ENCODE data around the gene RTCB.

The RTCB gene

DNA sequence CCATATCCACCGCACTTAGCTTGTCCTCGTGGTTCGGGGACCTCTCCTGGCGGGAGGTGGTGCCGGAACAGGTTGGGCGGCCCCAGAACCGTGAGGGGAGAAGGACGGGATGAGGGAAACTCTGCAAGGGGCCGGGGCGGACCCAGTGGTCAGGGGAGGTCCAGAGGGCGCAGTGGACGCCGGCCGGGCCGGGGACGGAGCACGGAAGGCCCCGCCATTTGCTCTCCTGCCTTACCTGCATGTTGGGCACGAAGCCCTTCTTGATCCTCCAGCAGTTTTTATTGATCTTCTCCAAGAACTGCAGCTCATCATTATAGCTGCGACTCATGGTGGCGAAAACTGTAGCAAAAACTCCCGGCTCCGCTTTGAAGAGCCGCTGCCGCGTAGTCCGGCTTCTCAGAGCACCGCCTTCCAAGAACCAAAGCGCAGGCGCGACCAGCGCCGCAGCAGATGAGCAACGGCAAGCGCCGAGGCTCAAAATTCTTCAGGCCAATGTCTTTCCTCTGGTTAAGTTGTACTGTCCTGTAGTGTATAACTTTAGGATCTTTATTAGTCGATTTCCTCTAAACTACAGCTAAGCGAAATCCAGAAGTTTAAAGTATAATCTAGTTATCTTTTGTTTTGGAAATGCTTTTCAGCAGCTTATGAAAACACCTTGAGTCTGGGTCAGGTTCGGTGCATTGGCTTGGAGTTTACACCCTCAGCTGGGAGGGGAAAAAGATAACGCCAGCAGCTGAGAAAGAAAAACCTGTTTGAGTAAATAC lies at the start of gene RTCB:
RTCB (minus strand) TSS at position 419 of the 764 bp plus-strand sequence; CDS start at position 328, 91 bp downstream.
- DNase-seq, result peak; percentile 60

DNA sequence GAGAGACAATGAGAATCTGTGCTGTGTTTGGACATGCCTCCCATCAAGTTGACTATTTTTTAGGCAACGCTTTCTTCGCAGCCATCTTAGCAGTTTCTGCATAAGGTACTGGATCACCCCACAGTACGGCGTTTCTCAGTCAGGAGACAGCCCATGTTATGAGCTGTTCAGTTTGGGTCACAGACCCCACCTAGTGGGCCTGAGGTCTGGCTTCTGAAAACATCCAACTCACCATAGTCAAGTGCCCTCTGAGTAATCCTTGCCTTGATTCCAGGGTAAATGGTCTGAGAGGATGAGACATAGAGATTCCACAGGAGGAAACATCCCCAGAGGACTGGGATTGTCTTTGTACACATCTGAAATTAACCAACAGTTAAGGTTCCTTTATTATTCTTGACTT lies 45.0 kb upstream of the RTCB start:
- DNase-seq, result no peak

DNA sequence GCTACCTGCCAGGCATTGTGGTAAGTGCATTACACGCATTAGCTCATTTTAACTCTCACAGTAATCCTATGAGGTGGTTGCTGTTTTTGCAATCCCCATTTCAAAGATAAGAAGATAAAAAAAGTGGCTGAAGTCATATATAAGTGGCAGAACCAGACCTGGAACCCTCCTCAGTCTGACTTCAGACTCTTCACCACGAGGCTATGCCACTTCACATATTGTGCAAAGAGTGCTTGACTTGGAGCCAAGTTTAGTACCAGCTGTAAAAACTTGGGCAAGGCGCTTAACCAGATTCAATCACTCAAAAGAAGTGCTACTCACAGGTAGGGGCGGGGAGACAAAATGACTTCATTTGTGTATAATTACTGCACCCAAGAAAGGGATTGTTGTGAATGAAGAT lies 36.9 kb upstream of the RTCB start:
- no peak for DNase-seq

DNA sequence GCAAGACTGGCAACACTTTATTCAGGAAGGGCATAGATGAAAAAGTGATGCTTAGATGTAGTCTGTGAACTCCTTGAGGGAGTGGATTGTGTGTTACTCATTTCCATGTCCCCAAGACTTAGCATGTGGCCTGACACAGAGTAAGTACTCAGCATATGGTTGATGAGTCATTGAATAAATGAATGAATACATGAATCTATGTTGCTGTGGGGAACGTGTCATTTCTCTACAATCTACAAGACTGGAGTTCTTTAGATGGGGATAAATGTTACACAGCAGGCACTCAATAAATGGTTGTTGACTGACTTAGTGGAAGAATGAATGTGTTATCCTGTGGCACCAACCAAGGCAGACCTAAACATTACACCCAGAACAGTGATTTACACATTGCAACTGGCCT lies 34.3 kb upstream of the RTCB start:
- DNase-seq, result no peak

DNA sequence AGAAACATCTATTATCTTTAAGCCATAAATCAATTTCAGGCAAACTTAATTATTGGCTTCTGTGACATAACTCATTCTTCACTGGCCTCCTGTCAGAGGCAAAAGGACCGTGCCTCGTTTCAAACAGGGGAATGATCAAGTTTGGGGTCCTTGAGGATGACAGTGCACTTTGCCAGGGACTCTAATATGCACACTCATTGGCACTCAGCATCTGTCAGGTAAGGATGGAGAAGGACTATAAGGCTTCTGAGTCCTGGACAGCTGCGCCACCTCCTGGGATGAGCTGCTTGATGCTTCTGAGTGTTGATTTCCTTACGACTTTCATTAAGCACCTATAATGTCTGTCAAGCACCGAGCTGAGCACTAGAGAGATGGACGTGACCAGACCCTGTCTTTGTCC lies 32.0 kb upstream of the RTCB start:
- no peak for DNase-seq

DNA sequence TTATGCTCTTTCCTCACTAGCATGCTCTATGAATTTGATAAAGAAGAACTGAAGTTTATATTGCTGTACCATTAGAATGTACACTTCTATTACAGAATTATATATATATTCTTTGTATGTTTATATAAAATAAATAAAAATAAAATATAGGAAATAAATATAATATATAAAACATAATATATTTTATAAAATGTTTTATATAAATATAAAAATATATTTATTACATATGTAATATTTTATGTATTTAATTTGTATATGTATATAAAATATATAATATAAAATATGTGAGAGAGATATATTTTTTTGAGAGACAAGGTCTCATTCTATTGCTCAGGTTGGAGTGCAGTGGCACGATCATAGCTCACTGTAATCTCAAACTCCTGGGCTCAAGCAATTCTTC lies 18.3 kb upstream of the RTCB start:
- DNase-seq, result no peak

DNA sequence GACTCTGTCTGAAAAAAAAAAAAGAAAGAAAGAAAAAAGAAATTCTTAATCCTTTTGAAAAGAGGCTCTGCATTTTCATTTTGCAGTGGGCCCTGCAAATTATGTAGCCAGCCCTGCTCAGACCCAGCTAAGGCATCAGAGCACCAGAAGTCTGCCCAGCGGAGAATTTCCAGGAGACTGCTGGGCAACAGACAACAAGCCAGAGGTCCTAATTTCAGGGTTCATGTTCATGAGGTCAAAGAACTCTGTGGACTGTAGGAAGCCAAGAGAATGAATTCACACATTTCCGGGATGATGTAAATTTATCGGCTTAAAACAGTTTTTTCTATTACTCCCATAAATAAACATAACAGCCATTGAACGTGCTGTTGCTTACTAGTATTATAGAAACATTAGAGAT lies 14.8 kb upstream of the RTCB start:
- DNase-seq, result no peak

DNA sequence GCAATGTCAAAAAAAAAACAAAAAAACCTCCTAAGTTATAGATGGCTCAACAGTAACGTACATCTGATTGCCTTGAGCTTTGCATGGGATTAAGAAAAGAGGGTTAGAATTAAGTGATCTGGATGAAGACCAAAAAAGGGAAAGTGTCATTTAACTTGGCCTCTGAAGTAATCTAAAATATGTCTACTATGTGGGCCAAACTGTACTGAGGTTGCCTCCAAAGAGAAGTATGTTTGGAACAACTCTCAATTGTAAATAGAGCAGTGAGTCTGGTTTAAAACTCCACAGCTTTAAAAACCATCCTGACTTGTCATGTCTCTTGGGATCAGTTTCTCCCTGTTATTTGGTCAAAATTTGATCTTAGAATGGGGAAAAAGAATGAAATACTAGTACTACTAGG lies 11.6 kb upstream of the RTCB start:
- DNase-seq, result no peak

DNA sequence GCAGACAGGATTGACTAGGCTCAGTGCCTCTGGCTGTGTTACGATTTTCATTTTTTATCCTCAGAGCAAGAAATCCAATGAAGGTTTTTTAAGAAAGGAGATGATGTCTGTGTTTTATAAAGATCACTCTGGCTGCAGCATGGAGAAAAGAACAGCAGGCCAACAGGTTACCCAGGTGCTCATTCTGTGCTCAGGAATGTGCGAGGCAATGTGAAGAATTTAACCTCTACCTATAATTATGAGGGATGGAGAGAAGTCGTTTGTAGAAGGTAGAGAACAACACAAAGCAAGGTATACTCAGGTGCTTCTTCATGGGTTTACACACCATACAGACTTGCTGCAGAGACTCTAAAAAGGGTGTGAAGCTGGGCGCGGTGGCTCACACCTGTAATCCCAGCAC lies 10.0 kb upstream of the RTCB start:
- no peak for DNase-seq

DNA sequence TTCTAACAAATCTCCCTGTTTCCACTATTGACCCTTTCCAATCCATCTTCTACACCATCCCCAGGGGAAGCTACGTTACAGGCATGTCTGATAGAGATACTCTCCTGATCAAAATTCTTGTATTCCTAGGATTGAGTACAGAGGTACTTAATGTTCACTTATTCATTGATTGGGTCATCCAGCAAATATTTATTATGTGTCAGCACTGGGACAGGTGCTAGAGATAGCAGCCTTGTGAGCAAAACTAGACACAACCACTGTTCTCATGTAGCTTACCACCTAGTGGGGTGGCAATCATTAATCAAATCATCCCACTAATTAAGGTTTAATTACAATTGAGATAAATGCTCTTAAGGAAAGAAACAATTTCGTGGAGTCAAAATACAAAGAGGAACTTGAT lies 9.4 kb upstream of the RTCB start:
- DNase-seq, result no peak

DNA sequence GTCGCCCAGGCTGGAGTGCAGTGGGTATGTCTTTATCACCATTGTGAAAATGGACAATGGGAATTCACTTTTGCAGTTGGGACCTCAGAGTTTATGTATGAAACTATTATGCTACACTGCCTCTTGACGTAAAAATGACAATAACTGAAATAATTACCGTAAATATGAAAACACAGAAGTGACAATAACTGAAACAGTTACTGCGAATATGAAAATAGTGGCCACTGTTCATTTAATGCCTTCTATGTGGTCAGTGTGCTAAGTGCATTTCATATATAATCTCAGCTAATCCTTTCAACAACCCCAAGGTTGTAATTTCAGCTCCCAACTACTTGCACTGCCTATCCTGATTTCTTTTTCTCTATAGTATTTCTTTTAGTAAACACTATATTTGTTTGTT lies 5.9 kb upstream of the RTCB start:
- DNase-seq, result no peak

DNA sequence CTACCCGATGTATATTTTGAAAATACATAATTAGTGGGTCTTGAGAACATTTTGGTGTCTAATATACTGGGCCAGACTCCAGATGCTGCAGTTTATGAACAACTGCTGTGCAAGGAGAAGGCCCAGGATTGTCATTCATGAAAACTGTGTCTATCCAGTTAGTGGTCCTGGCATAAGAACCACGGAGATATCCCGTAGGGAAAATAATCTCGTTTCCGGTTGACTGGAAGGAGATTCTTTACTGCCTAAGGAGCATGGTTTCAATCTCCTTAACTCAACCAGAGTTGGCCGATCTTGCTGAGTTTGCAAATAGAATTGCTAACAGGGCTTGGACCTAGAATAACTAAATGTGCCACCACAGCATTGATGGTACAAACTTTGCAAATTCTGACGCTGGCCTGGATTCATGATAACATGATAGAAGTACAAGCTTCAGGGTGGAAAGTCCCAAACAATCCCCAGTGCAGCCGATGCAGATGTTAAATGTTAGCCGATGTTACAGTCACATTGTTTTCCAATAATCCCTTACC lies 4.6 kb upstream of the RTCB start:
- DNase-seq, result no peak

DNA sequence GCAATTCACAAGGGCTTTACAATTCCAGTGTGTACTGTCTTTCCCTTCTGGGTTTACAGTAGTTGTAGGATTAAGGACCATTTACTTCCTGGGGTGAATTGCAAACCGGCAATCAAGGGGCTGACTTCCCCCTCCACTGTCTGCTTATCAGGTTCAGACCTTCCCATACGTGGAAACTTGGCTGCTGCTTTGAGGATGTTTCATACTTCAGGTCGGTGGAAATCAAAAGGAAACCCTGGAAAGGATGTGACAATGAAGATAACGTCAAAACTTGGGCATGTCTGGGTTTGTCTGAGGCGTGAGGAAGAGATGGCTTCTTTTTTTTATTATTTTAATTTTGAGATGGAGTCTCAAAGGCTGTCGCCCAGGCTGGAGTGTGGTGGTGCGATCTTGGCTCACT lies 2.1 kb upstream of the RTCB start:
- DNase-seq, result no peak

DNA sequence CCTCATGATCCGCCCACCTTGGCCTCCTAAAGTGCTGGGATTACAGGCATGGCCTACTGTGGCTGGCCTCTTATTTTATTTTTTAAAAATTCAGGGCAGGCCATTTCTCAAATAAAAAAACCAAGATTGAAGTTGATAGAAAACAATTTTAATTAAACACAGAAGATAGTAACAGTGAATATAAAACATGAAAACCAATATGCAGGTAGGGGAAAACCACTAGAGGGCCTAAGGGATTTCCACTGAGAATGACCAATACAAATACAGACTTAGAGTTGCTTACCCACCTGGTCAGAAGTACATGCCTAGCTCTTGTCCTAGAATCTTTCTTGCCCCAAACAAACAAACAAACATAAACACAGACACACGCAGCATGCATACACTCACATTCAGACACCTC lies 1.7 kb upstream of the RTCB start:
- no peak for DNase-seq

DNA sequence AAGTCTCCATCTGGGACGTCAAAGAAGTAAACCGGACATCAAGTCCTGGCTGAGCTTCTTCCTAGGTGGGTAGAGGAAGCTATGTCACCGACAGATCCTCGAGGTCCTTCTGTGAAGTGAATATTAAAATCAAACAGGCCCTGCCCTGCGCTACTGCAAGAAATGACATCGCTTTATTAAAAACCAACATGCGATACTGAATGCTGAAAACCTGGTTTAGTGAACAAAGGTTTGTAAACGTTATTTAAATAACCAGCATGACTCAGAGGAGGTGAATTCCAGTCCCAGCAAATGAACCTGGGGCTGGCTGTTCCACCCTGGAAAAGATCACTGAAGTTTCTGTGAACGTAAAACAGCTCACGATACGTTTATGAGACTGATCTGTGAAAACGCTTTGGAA lies 645 bp downstream of the RTCB start:
- no peak for DNase-seq

DNA sequence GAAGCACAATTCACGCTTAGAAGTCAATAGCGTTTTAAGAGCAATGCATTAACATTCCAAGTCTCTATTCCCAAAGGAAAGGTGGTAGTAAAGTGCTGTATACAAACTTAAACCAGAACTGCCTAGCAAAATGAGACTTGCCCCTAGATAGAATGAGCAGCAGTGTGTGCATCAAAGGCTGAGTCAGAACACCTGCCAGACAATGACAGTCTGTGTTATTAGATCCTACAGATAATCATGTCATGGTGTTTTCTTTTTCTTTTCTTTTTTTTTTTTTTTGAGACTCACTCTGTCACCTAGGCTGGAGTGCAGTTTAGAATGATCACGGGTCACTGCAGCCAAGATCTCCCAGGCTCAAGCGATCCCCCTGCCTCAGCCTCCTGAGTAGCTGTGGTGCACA lies 1.6 kb downstream of the RTCB start:
- DNase-seq, result no peak

DNA sequence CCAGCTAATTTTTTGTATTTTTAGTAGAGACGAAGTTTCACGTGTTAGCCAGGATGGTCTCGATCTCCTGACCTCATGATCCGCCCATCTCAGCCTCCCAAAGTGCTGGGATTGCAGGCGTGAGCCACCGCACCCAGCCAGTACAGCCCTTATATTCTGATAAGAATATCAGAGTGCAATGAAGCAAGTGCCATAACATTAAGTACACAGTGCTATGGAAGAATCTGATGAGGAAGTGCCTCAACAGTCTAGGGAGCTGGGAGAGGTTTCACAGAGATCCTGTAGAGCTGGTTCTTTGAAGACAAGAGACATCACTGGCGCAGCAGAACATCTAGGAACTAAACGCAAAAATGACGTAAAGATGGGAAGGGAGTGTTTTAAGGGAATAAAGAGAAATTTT lies 2.1 kb downstream of the RTCB start:
- DNase-seq, result no peak

DNA sequence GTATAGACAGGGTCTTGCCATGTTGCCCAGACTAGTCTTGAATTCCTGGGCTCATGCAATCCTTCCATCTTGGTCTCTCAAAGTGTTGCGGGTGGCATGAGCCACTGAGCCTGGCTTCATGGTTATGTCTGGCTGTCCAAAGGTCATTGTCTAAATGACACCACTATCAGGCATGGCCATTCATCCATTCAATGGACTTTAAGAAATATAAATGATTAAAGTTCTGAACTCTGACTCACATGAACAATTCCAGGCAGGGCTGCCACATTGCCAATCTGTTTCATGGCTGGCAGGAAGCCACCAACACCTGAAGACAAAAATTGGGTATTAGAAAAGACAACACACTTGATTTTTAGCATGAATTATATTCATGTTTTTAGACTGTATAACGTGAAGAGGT lies 4.1 kb downstream of the RTCB start:
- DNase-seq, result no peak

DNA sequence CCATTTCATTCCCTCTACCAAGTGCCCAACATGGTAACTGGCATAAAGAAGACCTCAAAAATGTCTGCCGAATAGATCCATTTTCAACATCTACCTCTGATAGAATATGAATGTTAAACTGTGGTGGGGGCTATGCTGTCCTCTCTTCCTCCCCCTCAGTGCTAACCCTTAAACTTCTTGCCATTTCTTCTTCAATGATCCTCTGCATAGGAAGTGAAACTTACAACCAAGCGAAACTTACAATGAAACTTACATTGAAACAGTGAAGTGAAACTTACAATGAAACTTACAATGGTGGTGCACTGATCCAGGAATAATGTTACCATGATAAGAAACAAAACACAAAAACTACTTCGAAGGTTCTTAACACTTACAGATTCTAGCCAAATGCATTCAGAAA lies 4.7 kb downstream of the RTCB start:
- DNase-seq, result no peak

DNA sequence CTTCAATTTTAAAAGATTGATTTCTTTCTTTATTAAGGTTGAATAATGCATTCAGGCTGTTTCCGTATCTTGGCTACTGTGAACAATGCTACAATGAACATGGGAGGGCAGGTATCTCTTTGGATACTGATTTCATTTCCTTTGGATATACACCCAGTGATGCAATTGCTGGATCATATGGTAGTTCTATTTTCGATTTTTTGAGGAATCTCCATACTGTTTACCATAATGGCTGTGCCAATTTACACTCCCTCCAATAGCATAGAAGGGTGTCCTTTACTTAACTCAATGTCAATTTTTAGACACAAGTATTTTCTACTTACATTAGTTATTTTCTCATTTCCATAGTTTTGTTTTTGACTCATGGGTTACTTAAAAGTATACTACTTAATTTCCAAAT lies 8.0 kb downstream of the RTCB start:
- no peak for DNase-seq

DNA sequence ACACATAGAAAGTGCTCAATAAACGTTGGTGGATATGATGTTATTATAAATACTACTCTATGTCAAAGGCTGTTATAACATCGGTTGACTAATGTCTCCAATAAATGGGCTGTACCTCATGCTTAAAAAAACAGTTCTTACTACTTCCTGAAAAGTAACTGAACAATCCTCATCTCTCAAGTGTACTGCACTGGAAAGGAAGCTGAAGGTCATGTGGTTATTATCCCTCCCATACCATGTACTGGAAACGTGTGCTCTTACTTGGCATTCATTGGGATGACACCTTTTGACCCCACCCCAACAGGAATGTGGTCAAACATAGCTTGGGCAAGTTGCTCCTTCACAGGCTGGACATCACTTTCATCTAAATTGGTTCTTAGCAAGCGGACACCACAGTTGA lies 10.6 kb downstream of the RTCB start:
- no peak for DNase-seq

DNA sequence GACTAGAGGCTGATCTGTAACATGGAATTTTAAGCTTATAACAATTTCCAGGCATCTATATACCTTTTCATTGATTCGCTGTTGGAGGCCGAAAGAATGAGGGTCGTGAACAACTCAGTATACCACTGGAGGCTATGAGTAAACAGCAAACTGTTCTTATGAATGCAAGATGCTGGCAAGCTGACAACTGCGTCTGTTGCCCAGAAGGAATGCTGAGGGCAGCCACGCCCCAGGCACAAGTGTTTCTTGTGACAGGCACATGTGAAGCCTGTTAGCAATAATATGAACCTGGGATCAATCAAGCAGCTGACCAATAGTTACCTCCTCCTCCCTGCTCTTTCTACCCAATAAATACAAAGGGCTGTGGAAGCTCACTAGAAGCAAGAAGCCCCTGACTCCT lies 15.3 kb downstream of the RTCB start:
- no peak for DNase-seq

DNA sequence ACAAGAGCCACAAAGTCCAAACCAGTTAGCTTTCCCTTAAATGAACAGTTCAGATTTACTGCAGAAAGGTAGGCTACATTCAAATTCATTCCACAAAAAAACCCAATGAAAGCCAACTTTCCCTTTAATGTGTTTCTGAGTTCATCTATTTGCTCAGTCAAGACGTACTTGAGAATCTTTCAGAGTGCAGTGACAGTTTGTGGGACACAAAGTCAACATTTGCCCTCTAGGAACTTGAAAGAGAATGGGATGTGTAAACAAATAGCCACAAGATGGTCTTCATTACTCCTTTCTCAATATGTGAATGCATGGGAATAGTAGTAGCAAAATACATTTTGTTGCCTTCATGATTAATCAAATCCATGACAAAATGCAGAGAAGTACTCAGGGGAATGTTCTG lies 15.8 kb downstream of the RTCB start:
- no peak for DNase-seq

DNA sequence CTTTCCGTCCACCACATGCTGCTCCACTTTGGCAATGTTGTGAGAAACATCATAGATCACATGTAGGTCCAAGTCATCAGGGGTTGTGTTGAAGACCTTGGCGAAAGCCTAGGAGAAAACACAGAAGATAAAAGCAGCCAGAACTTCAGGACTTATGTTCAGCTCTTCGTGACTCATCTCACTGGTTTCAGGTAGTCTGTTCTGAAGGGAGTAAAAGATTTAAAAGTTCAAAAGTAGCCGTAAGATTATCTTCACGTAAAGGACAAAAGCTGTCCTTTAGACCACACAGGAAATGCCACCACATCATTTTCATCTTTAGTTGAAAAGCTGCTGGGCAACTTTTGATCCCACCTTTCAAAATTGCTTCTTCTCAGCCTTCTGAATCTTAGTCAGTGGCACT lies 16.9 kb downstream of the RTCB start:
- DNase-seq, result no peak

DNA sequence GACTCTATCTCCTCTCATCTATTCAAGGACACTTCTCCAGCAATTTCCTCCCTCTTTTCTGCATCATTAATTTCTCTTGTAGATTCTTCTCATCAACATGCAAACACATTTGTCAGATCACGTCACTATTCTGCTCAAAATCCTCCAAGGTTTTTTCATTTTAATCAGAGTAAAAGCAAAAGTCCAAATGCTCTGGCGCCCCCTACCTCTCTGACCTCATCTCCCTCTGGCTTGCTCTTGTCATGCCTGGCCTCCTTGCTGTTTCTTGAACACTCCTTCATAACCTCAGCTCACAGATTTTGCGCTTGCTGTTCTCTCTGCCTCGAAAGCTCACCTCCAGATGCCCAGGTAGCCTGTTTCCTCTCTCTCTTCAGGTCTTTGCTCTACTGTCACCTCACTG lies 22.4 kb downstream of the RTCB start:
- no peak for DNase-seq

Measured in NCI-H446 treated with DMSO at 0.1 percent for 48 hours (cell line).